GM19468 (cell line): Measurements from ENCODE around the gene IFNL2.

Experiments used
- ATAC-seq: cut with Tn5 transposase; IDR thresholded peaks from one replicate; pipeline ENCODE4 v1.9.1; 2021; ENCODE audit warnings: mild to moderate bottlenecking, moderate library complexity, moderate number of reproducible peaks; ENCODE audit not compliant: unreplicated experiment; ENCODE audit errors: extremely low read depth

The IFNL2 gene

GRCh38 chr19:39314016-39314728 lies 46.0 kb downstream of the IFNL2 start:
- no peak for ATAC-seq

DNA sequence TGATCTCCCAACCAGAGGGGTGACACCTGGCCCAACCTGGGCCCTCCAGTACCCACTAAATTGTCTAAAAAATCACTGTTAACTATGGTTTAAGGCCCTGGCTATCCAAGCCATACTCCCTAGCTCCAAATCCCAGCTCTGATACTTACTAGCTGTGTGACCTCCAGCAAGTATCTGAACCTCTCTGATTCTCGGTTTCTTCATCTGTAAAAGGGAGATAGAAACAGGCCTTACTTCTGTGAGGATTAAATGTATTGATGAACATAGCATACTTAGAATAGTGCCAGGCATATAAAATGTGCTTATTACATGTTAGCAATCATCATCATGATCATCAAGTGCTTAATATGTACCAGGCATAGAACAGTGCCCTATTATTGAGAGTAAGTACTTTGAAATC lies 47.7 kb downstream of the IFNL2 start:
- no peak for ATAC-seq

DNA sequence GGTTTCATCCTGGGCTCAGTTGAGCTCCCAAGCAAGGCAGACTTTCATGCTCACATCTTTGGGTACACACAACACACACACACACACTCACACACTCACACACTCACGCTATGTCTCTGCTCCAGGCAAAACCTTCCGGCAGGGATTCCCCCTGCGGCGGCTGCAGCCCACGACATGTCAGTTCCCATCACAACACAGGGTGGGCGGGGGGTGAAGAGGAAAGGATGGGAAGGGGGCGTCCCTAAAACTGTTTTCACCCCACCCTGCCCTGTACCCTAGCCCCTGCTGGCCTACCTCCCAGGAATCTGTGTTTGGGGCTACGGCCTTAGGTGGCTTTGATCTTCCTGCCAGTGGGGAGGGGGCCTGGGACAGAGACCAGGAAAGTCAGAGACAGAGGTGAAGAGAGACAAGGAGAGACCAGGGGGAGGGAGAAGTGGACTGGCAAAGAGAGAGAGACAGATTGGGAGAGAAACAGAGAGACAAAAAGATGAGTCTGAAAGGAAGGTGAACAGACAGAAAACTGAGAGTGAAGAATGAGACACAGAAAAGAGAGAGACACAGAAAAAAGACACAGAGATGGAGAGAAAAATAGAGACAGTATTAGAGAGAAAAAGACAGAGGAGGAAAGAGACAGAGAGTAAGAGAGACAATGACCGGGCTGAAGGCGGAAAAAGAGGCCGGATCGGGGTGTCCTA lies 48.6 kb downstream of the IFNL2 start:
- no peak for ATAC-seq

GRCh38 chr19:39317476-39317875 lies 49.3 kb downstream of the IFNL2 start:
- ATAC-seq: no peak

GRCh38 chr19:39318071-39318470 lies 49.9 kb downstream of the IFNL2 start:
- ATAC-seq: no peak

- no peak for ATAC-seq
Observed at GRCh38 chr19:39318690-39319089, 50.5 kb downstream of the IFNL2 start.

- ATAC-seq: no peak
Observed at GRCh38 chr19:39319098-39319891, 51.1 kb downstream of the IFNL2 start.
